ENCODE data around the gene KCNK13. TPM values are rescaled to one million over a fixed set of nuclear protein-coding genes. Genes with fewer than 3 reads are reported as not detected.

Gene KCNK13
- 0.11 to 0.17 TPM (median 0.15 TPM) in 4 of 5 replicates, not detected in the other for total RNA-seq (2022; extraction: Qiagen RNA extraction; ENCODE audit: low read depth)

DNA sequence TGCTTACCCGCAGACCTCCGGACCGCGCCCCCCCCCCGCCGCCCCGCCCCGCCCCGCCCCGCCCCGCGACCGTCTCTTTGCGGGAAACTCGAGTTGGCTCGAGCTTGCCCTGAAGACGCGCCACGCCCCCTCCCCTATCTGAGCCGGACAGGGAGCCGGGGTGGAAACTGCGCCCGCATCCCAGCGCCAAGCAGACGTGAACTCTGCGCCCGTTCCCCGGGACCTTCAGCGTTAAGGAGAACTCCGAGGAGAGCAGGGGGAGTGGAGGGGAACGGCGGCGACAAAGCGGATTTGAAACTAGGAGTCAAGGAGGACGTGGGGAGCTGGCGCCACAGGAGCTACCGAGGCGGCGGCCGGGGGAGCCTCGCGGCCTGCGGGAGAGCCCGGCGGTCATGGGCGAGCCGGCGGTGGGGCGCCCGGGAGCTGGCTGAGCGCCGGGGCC is at the start of gene KCNK13:
Gene KCNK13, plus strand, starts transcription at position 310 of the 442 bp plus-strand sequence. CDS start 212 bp downstream, outside the sequence.

Other genes with a start within 250 kb of the KCNK13 start
- 12.1 to 15.0 TPM (median 13.6 TPM) in 5 replicates for gene EFCAB11, start 107.3 kb upstream of the KCNK13 start, total RNA-seq (2022; extraction: Qiagen RNA extraction; ENCODE audit: low read depth)
- gene TDP1, start 106.1 kb upstream of the KCNK13 start, total RNA-seq (2022; extraction: Qiagen RNA extraction; ENCODE audit: low read depth), result 12.7 to 15.8 TPM (median 13.9 TPM) in 5 replicates
- 220 to 327 TPM (median 226 TPM) in 5 replicates for gene PSMC1, start 194.6 kb downstream of the KCNK13 start, total RNA-seq (2022; extraction: Qiagen RNA extraction; ENCODE audit: low read depth)